ENCODE measurements around the gene SZT2. TPM values are rescaled to one million over a fixed set of nuclear protein-coding genes. Genes with fewer than 3 reads are reported as not detected.

SZT2 gene
- total and polyA plus RNA-seq, 2 of the 13 experiments (the other 11 are each of a cell fraction or from before 2014, with no cell fraction given): 8.0 to 8.8 TPM

DNA sequence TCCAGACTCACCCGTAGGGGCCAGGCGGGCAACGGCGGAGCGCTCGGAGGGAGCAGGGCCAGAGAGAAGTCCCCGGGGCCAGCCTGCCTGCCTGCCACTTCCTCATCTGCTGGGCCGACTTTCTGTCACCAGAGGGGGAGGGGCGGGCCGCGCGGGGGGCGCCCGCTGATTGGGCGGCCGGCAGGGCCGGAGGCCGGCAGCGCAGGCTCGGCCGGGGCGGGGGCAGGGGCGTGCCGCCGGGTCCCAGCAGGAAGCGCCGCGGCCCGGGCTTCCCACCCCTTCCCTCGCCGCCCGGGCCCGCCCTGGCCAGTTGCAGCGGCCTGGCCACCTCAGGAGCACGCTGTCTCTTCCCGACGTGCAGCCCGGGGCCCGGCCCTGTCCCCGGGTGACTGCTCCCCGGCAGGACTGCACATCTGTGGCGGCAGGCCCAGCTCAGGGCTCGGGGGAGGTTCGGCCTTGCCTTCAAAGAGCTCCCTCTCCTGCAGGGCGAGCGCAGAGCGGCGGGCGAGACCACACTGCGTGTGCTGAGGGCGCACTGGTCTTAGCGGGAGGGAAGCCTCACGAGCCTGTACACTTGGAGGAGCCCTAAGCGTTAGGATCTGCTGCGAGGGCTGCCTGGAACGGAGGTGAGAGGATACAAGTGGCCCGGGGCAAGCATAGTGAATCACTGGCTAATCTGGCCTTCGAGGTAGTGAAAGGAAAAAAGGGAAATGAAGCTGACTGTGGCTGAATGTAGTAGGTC is 21.6 kb upstream of the SZT2 start, which contains the start of gene ELOVL1 (continued):
- TF ChIP-seq ZNF333 (CRISPR knock-in tag; IDR thresholded peaks at IDR 0.05; ENCODE audit: borderline replicate concordance) (no peak), EED (CRISPR knock-in tag; IDR thresholded peaks at IDR 0.05) (0 out of 2 replicates have a peak, but pooled peaks have one; percentile 78), THAP11 (CRISPR knock-in tag; IDR thresholded peaks at IDR 0.05) (peak; percentile 67; the same call in 1 of the 2 replicates), SP4 (CRISPR knock-in tag; IDR thresholded peaks at IDR 0.05) (peak; percentile 58), RARG (CRISPR knock-in tag; IDR thresholded peaks at IDR 0.05; ENCODE audit: low read depth) (no peak), MEIS1 (CRISPR knock-in tag; IDR thresholded peaks at IDR 0.05; ENCODE audit: borderline replicate concordance) (0 out of 2 replicates have a peak, but pooled peaks have one; percentile 61), GATAD1 (CRISPR knock-in tag; IDR thresholded peaks at IDR 0.05) (peak; percentile 54; the same call in 1 of the 2 replicates), ZBTB7B (CRISPR knock-in tag; IDR thresholded peaks at IDR 0.05) (peak; percentile 89), PHF21A (CRISPR knock-in tag; IDR thresholded peaks at IDR 0.05) (peak; percentile 65), MEIS2 (CRISPR knock-in tag; IDR thresholded peaks at IDR 0.05) (peak; percentile 69), ZNF441 (CRISPR knock-in tag; IDR thresholded peaks at IDR 0.05; ENCODE audit: borderline replicate concordance) (0 out of 2 replicates have a peak, but pooled peaks have one; percentile 79), KMT2A (CRISPR knock-in tag; IDR thresholded peaks at IDR 0.05) (peak; percentile 80), SRY (CRISPR knock-in tag; IDR thresholded peaks at IDR 0.05) (peak; percentile 97), ZNF567 (CRISPR knock-in tag; IDR thresholded peaks at IDR 0.05; ENCODE audit: borderline replicate concordance) (0 out of 2 replicates have a peak, but pooled peaks have one; percentile 38)
- TF ChIP-seq, protein P1, sequence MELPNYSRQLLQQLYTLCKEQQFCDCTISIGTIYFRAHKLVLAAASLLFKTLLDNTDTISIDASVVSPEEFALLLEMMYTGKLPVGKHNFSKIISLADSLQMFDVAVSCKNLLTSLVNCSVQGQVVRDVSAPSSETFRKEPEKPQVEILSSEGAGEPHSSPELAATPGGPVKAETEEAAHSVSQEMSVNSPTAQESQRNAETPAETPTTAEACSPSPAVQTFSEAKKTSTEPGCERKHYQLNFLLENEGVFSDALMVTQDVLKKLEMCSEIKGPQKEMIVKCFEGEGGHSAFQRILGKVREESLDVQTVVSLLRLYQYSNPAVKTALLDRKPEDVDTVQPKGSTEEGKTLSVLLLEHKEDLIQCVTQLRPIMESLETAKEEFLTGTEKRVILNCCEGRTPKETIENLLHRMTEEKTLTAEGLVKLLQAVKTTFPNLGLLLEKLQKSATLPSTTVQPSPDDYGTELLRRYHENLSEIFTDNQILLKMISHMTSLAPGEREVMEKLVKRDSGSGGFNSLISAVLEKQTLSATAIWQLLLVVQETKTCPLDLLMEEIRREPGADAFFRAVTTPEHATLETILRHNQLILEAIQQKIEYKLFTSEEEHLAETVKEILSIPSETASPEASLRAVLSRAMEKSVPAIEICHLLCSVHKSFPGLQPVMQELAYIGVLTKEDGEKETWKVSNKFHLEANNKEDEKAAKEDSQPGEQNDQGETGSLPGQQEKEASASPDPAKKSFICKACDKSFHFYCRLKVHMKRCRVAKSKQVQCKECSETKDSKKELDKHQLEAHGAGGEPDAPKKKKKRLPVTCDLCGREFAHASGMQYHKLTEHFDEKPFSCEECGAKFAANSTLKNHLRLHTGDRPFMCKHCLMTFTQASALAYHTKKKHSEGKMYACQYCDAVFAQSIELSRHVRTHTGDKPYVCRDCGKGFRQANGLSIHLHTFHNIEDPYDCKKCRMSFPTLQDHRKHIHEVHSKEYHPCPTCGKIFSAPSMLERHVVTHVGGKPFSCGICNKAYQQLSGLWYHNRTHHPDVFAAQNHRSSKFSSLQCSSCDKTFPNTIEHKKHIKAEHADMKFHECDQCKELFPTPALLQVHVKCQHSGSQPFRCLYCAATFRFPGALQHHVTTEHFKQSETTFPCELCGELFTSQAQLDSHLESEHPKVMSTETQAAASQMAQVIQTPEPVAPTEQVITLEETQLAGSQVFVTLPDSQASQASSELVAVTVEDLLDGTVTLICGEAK (IDR thresholded peaks at IDR 0.05): no peak
- TF ChIP-seq, protein P1 (CRISPR knock-in tag; IDR thresholded peaks at IDR 0.05): peak; percentile 56; the same call in 1 of the 2 replicates
